A673 (cell line): ENCODE data around the gene DIP2C. TPM values are rescaled to one million over a fixed set of nuclear protein-coding genes. Genes with fewer than 3 reads are reported as not detected.

ENCODE experiments used
- BruUV-seq: library from RNA; stranded (reverse); fragments of 400-500 nt; replicated peaks from 2 replicates; lab custom pipeline; 2021; lab: Mats Ljungman, UMichigan
- CTCF ChIA-PET: fragments of 300-600 bp; sonication (Branson Sonifier 250); formaldehyde crosslinking; loops from one replicate; lab custom pipeline; 2022; ENCODE audit warnings: antibody characterized with exemption; lab: Charles Lee
- POLR2A ChIA-PET: fragments of 300-600 bp; sonication (Branson Sonifier 250); formaldehyde crosslinking; loops from one replicate; lab custom pipeline; 2022; ENCODE audit warnings: antibody characterized with exemption; ENCODE audit not compliant: low non-redundant PET; lab: Charles Lee
- DNase-seq: peaks from one replicate; pipeline ENCODE4 v3.0.0-alpha.2; 2015; ENCODE audit warnings: low spot score
- H3K27ac ChIP-seq: fragments of 200-600 bp; sonication (generic); 2 replicates; pipeline ENCODE4 v1.5.1; 2016; ENCODE audit warnings: mixed run types, low read depth, mild to moderate bottlenecking, mixed read lengths, antibody characterized with exemption, low read length; ENCODE audit not compliant: poor library complexity, severe bottlenecking
- H3K27me3 ChIP-seq: fragments of 200-600 bp; sonication (generic); replicated peaks from 2 replicates; pipeline ENCODE4 v1.6.1; 2017; ENCODE audit warnings: mixed run types, low read depth, mild to moderate bottlenecking, mixed read lengths, antibody characterized with exemption, low read length; ENCODE audit not compliant: insufficient read depth, poor library complexity
- H3K36me3 ChIP-seq: fragments of 200-600 bp; sonication (generic); 2 replicates; pipeline ENCODE4 v1.6.1; 2016; ENCODE audit warnings: mixed run types, mild to moderate bottlenecking, mixed read lengths, antibody characterized with exemption, low read length; ENCODE audit not compliant: insufficient read depth, poor library complexity, severe bottlenecking
- H3K4me1 ChIP-seq: fragments of 200-600 bp; sonication (generic); 2 replicates; pipeline ENCODE4 v1.6.1; 2017; ENCODE audit warnings: mixed run types, mild to moderate bottlenecking, mixed read lengths, antibody characterized with exemption, low read length; ENCODE audit not compliant: insufficient read depth, poor library complexity, severe bottlenecking
- H3K4me3 ChIP-seq: fragments of 200-600 bp; sonication (generic); 2 replicates; pipeline ENCODE4 v1.5.1; 2016; ENCODE audit warnings: low read depth, mixed run types, mild to moderate bottlenecking, mixed read lengths, low read length; ENCODE audit not compliant: poor library complexity, severe bottlenecking
- H3K9me3 ChIP-seq: fragments of 200-600 bp; sonication (generic); 2 replicates; pipeline ENCODE4 v1.6.1; 2016; ENCODE audit warnings: mixed run types, low read depth, mild to moderate bottlenecking, mixed read lengths, antibody characterized with exemption, low read length; ENCODE audit not compliant: poor library complexity, severe bottlenecking
- EZH2 ChIP-seq: fragments of 200-600 bp; sonication (generic); IDR thresholded peaks from 2 replicates; pipeline ENCODE4 v1.6.1; 2017; ENCODE audit warnings: borderline replicate concordance, low read depth, mild to moderate bottlenecking, mixed read lengths, antibody characterized with exemption, low read length; ENCODE audit not compliant: poor library complexity, severe bottlenecking
- intact Hi-C: fragments of 100-400 bp; cut with micrococcal nuclease; formaldehyde crosslinking; loops from one replicate; pipeline ENCODE4 v1.10.0; 2022; ENCODE audit not compliant: unreplicated experiment
- total RNA-seq: library from RNA; stranded (reverse); gene quantifications from 2 replicates; pipeline ENCODE4 v1.2.3, GENCODE V29; 2021
- TF ChIP-seq, protein P1 (sequence below): fragments of 300-800, 200-600 bp; sonication (generic); conservative IDR thresholded peaks from 2 replicates; pipeline ENCODE4 v1.5.1; 2017; ENCODE audit warnings: low read depth, mild to moderate bottlenecking, antibody characterized with exemption, low read length, moderate library complexity, mixed read lengths

Gene DIP2C
- total RNA-seq, 1 experiment from 2014 or later = 13.2 TPM

DNA sequence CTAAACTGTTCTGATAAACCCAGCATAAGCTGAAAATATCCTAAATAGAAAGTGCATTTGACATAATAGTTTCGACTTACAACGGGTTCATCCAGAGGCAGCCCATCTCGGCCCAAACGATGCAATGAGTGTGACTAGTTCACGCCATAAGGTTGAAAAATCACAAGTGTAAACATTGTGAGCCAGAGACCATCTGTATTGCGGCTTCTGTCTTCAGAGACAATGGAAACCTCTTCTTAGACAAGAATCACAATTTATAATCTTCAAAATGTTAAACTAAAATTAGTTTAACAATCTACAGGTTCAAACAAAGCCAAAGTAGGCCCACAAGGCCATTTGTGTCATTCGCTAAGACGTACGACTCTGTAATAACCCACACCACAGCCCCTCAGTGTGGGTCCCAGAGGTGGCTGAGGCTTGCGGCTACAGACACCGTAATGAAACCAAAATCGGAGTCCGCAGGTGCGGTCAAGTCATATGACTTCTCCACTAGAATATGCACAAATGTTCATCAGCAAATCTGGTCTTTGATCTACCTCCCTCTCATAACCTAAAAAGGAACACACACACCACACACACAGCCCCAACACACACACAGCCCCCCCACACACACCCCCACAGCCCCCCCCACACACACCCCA is 81.8 kb downstream of the DIP2C start:
- H3K36me3 ChIP-seq = no peaks in the 10 kb centered on the region
- H3K9me3 ChIP-seq = no peaks in the 10 kb centered on the region
- POLR2A ChIA-PET = no interaction called here
- BruUV-seq = no TSS peak
- TF ChIP-seq EZH2 = no peak
- TF ChIP-seq, protein P1, sequence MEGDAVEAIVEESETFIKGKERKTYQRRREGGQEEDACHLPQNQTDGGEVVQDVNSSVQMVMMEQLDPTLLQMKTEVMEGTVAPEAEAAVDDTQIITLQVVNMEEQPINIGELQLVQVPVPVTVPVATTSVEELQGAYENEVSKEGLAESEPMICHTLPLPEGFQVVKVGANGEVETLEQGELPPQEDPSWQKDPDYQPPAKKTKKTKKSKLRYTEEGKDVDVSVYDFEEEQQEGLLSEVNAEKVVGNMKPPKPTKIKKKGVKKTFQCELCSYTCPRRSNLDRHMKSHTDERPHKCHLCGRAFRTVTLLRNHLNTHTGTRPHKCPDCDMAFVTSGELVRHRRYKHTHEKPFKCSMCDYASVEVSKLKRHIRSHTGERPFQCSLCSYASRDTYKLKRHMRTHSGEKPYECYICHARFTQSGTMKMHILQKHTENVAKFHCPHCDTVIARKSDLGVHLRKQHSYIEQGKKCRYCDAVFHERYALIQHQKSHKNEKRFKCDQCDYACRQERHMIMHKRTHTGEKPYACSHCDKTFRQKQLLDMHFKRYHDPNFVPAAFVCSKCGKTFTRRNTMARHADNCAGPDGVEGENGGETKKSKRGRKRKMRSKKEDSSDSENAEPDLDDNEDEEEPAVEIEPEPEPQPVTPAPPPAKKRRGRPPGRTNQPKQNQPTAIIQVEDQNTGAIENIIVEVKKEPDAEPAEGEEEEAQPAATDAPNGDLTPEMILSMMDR = no peak
- no peak overlapping the region for H3K27ac ChIP-seq
- no peaks in the 10 kb centered on the region for H3K27me3 ChIP-seq
- CTCF ChIA-PET = no interaction called here
- no peaks in the 10 kb centered on the region for H3K4me1 ChIP-seq
- no peak overlapping the region for H3K4me3 ChIP-seq
- DNase-seq = no peak
- intact Hi-C loops = no loop called here

DNA sequence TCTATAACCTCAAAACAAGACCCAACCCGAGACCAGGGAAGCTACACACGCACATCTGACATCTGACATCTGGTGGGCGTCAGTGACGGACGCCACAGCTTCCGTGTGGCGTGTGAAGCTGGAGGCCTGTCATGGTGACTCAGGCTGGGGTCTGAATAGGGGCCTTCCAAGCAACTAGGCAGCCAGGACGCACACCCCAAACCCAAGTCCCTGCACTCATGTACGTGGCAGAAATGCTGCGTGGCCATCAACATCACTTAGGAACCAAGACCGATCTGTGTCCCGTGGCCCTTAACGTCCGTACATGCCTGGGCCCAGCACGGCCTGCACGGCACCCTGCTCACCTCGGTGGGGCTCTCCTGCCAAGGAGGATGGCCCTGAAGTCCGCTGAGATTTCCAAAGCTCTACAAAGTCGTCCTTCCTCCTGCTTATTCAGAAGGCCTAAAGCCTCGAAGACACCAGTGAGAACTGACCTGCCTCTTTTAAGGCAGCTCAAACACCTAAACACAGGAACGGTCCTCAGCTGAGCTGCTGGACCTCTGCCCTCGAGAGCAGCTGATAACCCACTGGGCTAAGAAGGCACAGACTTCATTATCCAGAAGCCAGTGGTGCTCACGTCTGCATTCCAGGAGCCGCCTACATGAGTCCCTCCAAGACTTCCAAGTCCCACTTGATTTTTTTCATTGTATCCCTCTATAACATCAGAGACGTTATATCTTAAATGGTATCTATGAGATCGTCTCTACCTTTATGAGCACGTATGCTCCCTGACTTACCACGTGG is 82.5 kb downstream of the DIP2C start:
- no peak for DNase-seq
- no TSS peak for BruUV-seq
- H3K4me3 ChIP-seq = no peak overlapping the region
- no peaks in the 10 kb centered on the region for H3K4me1 ChIP-seq
- ChIA-PET POLR2A (no interaction called here), CTCF (no interaction called here)
- intact Hi-C loops = no loop called here
- H3K27ac ChIP-seq = no peak overlapping the region
- TF ChIP-seq, protein P1 = no peak
- no peak for TF ChIP-seq EZH2
- no peaks in the 10 kb centered on the region for H3K36me3 ChIP-seq
- no peaks in the 10 kb centered on the region for H3K9me3 ChIP-seq
- H3K27me3 ChIP-seq = no peaks in the 10 kb centered on the region

DNA sequence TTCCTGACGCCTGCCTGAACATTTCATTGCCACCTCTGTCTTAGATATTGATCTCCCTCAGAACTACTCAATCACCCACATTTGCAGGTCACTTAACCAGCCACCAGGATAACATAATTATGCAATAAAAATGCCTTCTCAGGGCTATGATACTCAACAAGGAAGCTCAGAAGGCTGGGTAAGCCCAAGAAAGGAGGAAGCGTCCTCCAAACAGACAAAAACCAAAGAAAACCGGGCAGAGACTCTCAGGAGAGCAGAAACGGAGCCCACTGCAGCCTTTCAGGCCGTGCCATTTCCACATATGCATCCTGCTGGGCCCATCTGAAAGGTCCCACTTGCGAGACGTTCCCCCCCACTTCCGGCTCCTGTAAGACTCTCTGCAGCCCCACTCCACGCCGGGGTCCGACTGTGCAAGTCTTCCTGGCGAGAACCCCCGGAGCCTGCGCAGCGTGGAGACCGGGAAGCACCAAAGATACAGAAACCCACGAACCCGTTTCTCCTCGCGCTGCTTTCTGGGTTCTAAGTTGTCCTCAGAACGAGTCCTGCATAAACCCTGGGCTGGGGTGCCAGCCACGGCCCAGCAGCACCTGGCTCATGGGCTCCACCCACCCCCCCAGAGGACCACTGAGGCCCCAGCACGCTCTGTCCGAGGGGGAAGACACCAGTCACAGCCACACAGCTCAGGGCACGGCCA is 83.7 kb downstream of the DIP2C start:
- Histone ChIP-seq H3K27ac (no peak overlapping the region), H3K4me3 (no peak overlapping the region), H3K9me3 (no peaks in the 10 kb centered on the region), H3K36me3 (no peaks in the 10 kb centered on the region), H3K27me3 (no peaks in the 10 kb centered on the region), H3K4me1 (no peaks in the 10 kb centered on the region)
- CTCF ChIA-PET = no interaction called here
- intact Hi-C loops = no loop called here
- no peak for DNase-seq
- TF ChIP-seq EZH2 = no peak
- TF ChIP-seq, protein P1 = no peak
- no TSS peak for BruUV-seq
- POLR2A ChIA-PET = no interaction called here
